MCF 10A (cell line): Measurements from ENCODE around the gene TMEM245. TPM values are rescaled to one million over a fixed set of nuclear protein-coding genes. Genes with fewer than 3 reads are reported as not detected.

Source experiments
- BruUV-seq: library from RNA; stranded (reverse); fragments of 400-500 nt; replicated peaks from 2 replicates; lab custom pipeline; 2021; lab: Mats Ljungman, UMichigan
- CTCF ChIA-PET: fragments of 300-600 bp; sonication (Branson Sonifier 250); formaldehyde crosslinking; extraction: SDS; loops from one replicate; lab custom pipeline; 2021; ENCODE audit warnings: antibody characterized with exemption, inconsistent platforms; lab: Yijun Ruan, JAX
- POLR2A ChIA-PET: fragments of 300-600, 350-650 bp; sonication (Branson Sonifier 250); formaldehyde crosslinking; extraction: SDS; loops from one replicate; lab custom pipeline; 2020; ENCODE audit warnings: antibody characterized with exemption, inconsistent platforms; lab: Yijun Ruan, JAX
- DNase-seq: peaks from one replicate; pipeline ENCODE4 v3.0.0-alpha.2; 2018; ENCODE audit not compliant: unreplicated experiment
- H3K27ac Mint-ChIP-seq: one replicate; pipeline ENCODE4 v1.8.0; 2022; ENCODE audit warnings: mild to moderate bottlenecking, low read depth, mixed read lengths; ENCODE audit not compliant: unreplicated experiment
- H3K27me3 Mint-ChIP-seq: one replicate; pipeline ENCODE4 v1.8.0; 2022; ENCODE audit warnings: mixed read lengths; ENCODE audit not compliant: insufficient read depth, unreplicated experiment
- H3K36me3 Mint-ChIP-seq: one replicate; pipeline ENCODE4 v1.8.0; 2022; ENCODE audit warnings: mild to moderate bottlenecking, moderate library complexity, mixed read lengths; ENCODE audit not compliant: insufficient read depth, unreplicated experiment
- H3K4me1 Mint-ChIP-seq: one replicate; pipeline ENCODE4 v1.8.0; 2022; ENCODE audit warnings: mixed read lengths; ENCODE audit not compliant: insufficient read depth, unreplicated experiment
- H3K4me3 Mint-ChIP-seq: one replicate; pipeline ENCODE4 v1.8.0; 2022; ENCODE audit warnings: mild to moderate bottlenecking, moderate library complexity, mixed read lengths; ENCODE audit not compliant: unreplicated experiment
- H3K9me3 Mint-ChIP-seq: one replicate; pipeline ENCODE4 v1.8.0; 2022; ENCODE audit warnings: mixed read lengths; ENCODE audit not compliant: unreplicated experiment
- CTCF ChIP-seq: fragments of 200-600 bp; IDR thresholded peaks from one replicate; pipeline ENCODE4 v1.8.0; 2022; ENCODE audit warnings: antibody characterized with exemption, mild to moderate bottlenecking; ENCODE audit not compliant: unreplicated experiment
- intact Hi-C: fragments of 100-400 bp; cut with micrococcal nuclease; formaldehyde crosslinking; loops from 2 replicates; pipeline ENCODE4 v1.14.1; 2022
- total RNA-seq: library from RNA; stranded (reverse); gene quantifications from 2 replicates; pipeline ENCODE4 v1.2.3, GENCODE V29; 2022

TMEM245 gene
- total RNA-seq, 1 experiment from 2014 or later, result 35.0 TPM

DNA sequence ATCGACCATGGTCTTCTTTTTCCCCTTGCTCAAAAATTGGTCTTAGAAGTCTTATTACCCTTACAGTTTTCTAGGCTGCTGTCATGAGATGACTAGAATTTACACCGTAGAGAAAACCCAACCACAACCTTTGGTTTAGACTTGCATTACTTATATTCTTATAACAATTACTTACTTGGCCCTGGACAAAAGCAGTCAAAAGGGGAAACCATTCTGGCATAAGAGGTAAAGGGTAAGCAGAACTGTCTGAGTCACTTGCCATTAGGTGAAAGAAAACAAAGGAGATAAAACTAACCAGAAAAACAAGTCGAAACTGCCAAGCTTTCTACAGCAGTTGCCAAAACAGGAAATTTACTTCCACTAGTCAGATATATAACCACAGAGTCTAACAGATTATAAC lies 17.9 kb downstream of the TMEM245 start:
- H3K27ac Mint-ChIP-seq, result peak overlapping the region; percentile 85
- DNase-seq, result peak; percentile 83
- no peak for TF ChIP-seq CTCF
- intact Hi-C loops, result no loop called here
- H3K4me1 Mint-ChIP-seq, result peaks cover 41% of the 10 kb centered on the region
- ChIA-PET POLR2A (interaction anchor here (0.6 to 5.1 kb wide), 6 partner anchors 11 to 73 kb away, joined by 3 to 57 read pairs (median 3); partner anchors contain the start of gene TMEM245), CTCF (no interaction called here)
- BruUV-seq, result no TSS peak
- no peaks in the 10 kb centered on the region for H3K27me3 Mint-ChIP-seq
- peak overlapping the region; percentile 4 for H3K4me3 Mint-ChIP-seq
- H3K9me3 Mint-ChIP-seq, result peaks cover 6% of the 10 kb centered on the region
- peaks cover 34% of the 10 kb centered on the region for H3K36me3 Mint-ChIP-seq

DNA sequence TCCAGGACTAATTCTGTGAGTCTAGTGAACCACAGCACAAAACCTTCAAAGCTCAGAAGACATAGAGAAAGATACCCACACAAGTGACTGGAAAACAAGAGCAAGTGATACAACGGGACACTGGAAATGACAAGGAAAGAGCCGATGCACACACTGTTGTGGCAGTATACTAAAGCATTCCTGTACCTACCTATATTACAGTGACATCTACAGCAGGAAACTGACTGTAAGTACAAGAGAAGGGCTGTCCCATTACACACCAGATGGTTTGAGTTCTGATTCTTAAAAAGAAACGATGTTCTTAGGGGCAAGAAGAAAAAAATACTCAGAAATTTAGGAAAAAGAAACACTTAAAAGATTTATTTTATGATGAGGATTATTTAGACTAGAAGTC lies 18.5 kb downstream of the TMEM245 start:
- DNase-seq, result no peak
- Mint-ChIP-seq H3K27ac (peak overlapping the region; percentile 85), H3K27me3 (no peaks in the 10 kb centered on the region), H3K4me1 (peaks cover 43% of the 10 kb centered on the region), H3K36me3 (peaks cover 39% of the 10 kb centered on the region), H3K4me3 (no peak overlapping the region), H3K9me3 (peaks cover 6% of the 10 kb centered on the region)
- intact Hi-C loops, result no loop called here
- ChIA-PET POLR2A (interaction anchor here (1.2 to 5.1 kb wide), 4 partner anchors 9 to 17 kb away, joined by 3 to 57 read pairs (median 12); partner anchors contain the start of gene TMEM245), CTCF (interaction anchor here (1.0 to 1.3 kb wide), 2 partner anchors 8 to 10 kb away, joined by 3 read pairs; no protein-coding TSS in a partner anchor)
- BruUV-seq, result no TSS peak
- TF ChIP-seq CTCF, result no peak

GRCh38 chr9:109100543-109101201 lies 19.1 kb downstream of the TMEM245 start:
- Mint-ChIP-seq H3K27ac (peak overlapping the region; percentile 85), H3K9me3 (peaks cover 6% of the 10 kb centered on the region), H3K27me3 (no peaks in the 10 kb centered on the region), H3K4me3 (no peak overlapping the region), H3K4me1 (peaks cover 47% of the 10 kb centered on the region), H3K36me3 (peaks cover 35% of the 10 kb centered on the region)
- ChIA-PET CTCF (interaction anchor here (0.6 to 1.3 kb wide), 4 partner anchors 9 to 300 kb away, joined by 3 to 4 read pairs (median 3); no protein-coding TSS in a partner anchor), POLR2A (interaction anchor here (1.0 to 5.1 kb wide), 6 partner anchors 9 to 218 kb away, joined by 3 to 57 read pairs (median 5); partner anchors contain the start of gene TMEM245)
- DNase-seq, result no peak
- intact Hi-C loops, result no loop called here
- no TSS peak for BruUV-seq
- no peak for TF ChIP-seq CTCF

GRCh38 chr9:109098960-109099308 lies 20.8 kb downstream of the TMEM245 start:
- peak overlapping the region; percentile 84 for H3K27ac Mint-ChIP-seq
- no peak for DNase-seq
- BruUV-seq, result no TSS peak
- peaks cover 6% of the 10 kb centered on the region for H3K9me3 Mint-ChIP-seq
- POLR2A ChIA-PET, result interaction anchor here (1.0 to 3.6 kb wide), 2 partner anchors 20 to 223 kb away, joined by 3 to 35 read pairs; partner anchors contain the start of gene TMEM245
- peak; percentile 5 for TF ChIP-seq CTCF
- peaks cover 53% of the 10 kb centered on the region for H3K4me1 Mint-ChIP-seq
- peaks cover 24% of the 10 kb centered on the region for H3K36me3 Mint-ChIP-seq
- H3K4me3 Mint-ChIP-seq, result no peak overlapping the region
- intact Hi-C loops, result loop anchor here (2.0 kb wide), 1 partner anchor 20 kb away; the partner anchor contains the start of gene TMEM245
- H3K27me3 Mint-ChIP-seq, result no peaks in the 10 kb centered on the region
- CTCF ChIA-PET, result interaction anchor here (1.5 kb wide), 1 partner anchor 110 kb away, joined by 3 read pairs; no protein-coding TSS in a partner anchor
